Astrocyte (in vitro differentiated cells and primary cell): ENCODE data around the gene TXNDC12. TPM values are rescaled to one million over a fixed set of nuclear protein-coding genes. Genes with fewer than 3 reads are reported as not detected.

ENCODE experiments used
- DNase-seq: peaks from one replicate; pipeline ENCODE4 v3.0.0-alpha.2; 2010; ENCODE audit warnings: low read depth
- FAIRE-seq: peaks from 2 replicates; lab custom pipeline; 2011; peaks lifted over from hg19 to GRCh38; lab: Jason Lieb, UNC
- H2AFZ ChIP-seq: 2 replicates; pipeline ENCODE4 v1.6.0; 2012; ENCODE audit warnings: low read depth, low read length, inconsistent platforms
- H3K27ac ChIP-seq: 2 replicates; pipeline ENCODE4 v1.5.1; 2011; ENCODE audit warnings: low read depth, low read length, inconsistent platforms
- H3K27me3 ChIP-seq: 2 replicates; pipeline ENCODE4 v1.6.0; 2011; ENCODE audit warnings: low read length, inconsistent platforms; ENCODE audit not compliant: insufficient read depth
- H3K36me3 ChIP-seq: 2 replicates; pipeline ENCODE4 v1.5.1; 2011; ENCODE audit warnings: low read length, inconsistent platforms; ENCODE audit not compliant: insufficient read depth
- H3K4me1 ChIP-seq: 2 replicates; pipeline ENCODE4 v1.5.1; 2011; ENCODE audit warnings: low read length, inconsistent platforms; ENCODE audit not compliant: insufficient read depth
- H3K4me2 ChIP-seq: 2 replicates; pipeline ENCODE4 v1.6.0; 2012; ENCODE audit warnings: low read length, inconsistent platforms
- H3K4me3 ChIP-seq: 2 replicates; pipeline ENCODE4 v1.5.1; 2011; ENCODE audit warnings: low read depth, mild to moderate bottlenecking, low read length, inconsistent platforms; ENCODE audit not compliant: insufficient read depth
- H3K79me2 ChIP-seq: 2 replicates; pipeline ENCODE4 v1.6.0; 2012; ENCODE audit warnings: mild to moderate bottlenecking, low read length, inconsistent platforms; ENCODE audit not compliant: insufficient read depth
- H3K9ac ChIP-seq: 2 replicates; pipeline ENCODE4 v1.6.0; 2012; ENCODE audit warnings: mild to moderate bottlenecking, low read length, inconsistent platforms
- H3K9me3 ChIP-seq: 2 replicates; pipeline ENCODE4 v1.5.1; 2012; ENCODE audit warnings: low read depth, mild to moderate bottlenecking, low read length, inconsistent platforms; ENCODE audit not compliant: insufficient read depth
- H4K20me1 ChIP-seq: 2 replicates; pipeline ENCODE4 v1.6.0; 2012; ENCODE audit warnings: low read length, inconsistent platforms; ENCODE audit not compliant: insufficient read depth
- H3K27ac Mint-ChIP-seq: one replicate; pipeline ENCODE4 v1.8.0; 2021; ENCODE audit warnings: mild to moderate bottlenecking, mixed read lengths; ENCODE audit not compliant: unreplicated experiment
- H3K27me3 Mint-ChIP-seq: one replicate; pipeline ENCODE4 v1.8.0; 2021; ENCODE audit warnings: low read depth, mixed read lengths; ENCODE audit not compliant: unreplicated experiment
- H3K36me3 Mint-ChIP-seq: one replicate; pipeline ENCODE4 v1.8.0; 2021; ENCODE audit warnings: low read depth, mixed read lengths; ENCODE audit not compliant: unreplicated experiment
- H3K4me1 Mint-ChIP-seq: one replicate; pipeline ENCODE4 v1.8.0; 2021; ENCODE audit warnings: low read depth, mixed read lengths; ENCODE audit not compliant: unreplicated experiment
- H3K4me3 Mint-ChIP-seq: one replicate; pipeline ENCODE4 v1.8.0; 2021; ENCODE audit warnings: mild to moderate bottlenecking, moderate library complexity, mixed read lengths; ENCODE audit not compliant: unreplicated experiment
- H3K9me3 Mint-ChIP-seq: one replicate; pipeline ENCODE4 v1.8.0; 2021; ENCODE audit warnings: mild to moderate bottlenecking, mixed read lengths; ENCODE audit not compliant: unreplicated experiment
- EZH2 ChIP-seq: IDR thresholded peaks from 2 replicates; pipeline ENCODE4 v1.6.1; 2012; ENCODE audit warnings: mild to moderate bottlenecking, low read length, inconsistent platforms; ENCODE audit not compliant: insufficient read depth
- total RNA-seq: library from RNA; stranded (reverse); gene quantifications from 2 replicates; pipeline ENCODE4 v1.2.1, GENCODE V29; 2021
- TF ChIP-seq, protein P1 (sequence below): IDR thresholded peaks from 2 replicates; pipeline ENCODE4 v1.5.1; 2011; ENCODE audit warnings: low read depth, mild to moderate bottlenecking, inconsistent platforms, low read length, moderate library complexity; ENCODE audit not compliant: insufficient read depth

TXNDC12 gene
- total RNA-seq, 1 donor from 2014 or later = 66.8 TPM

DNA sequence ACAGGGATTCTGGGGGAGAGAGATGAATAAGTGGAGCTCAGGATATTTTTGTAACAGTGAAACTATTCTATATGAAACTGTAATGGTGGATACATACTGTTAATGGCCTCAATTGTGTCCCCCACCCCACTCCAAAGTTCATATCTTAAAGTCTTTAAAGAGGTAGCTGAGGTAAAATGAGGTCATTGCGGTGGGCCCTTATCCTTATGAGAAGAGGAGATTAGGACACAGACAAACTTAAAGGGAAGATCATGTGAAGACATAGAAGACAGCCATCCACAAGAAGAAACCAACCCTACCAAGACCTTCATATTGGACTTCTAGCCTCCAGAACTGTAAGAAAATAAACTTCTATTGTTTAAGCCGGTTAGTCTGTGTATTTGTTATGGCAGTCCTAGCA is 9.8 kb downstream of the TXNDC12 start:
- peaks cover 12% of the 10 kb centered on the region for H3K36me3 Mint-ChIP-seq
- no peak overlapping the region for H3K27ac Mint-ChIP-seq
- H3K9me3 Mint-ChIP-seq = no peaks in the 10 kb centered on the region
- FAIRE-seq (no peak), DNase-seq (no peak)
- H3K9ac ChIP-seq = no peak overlapping the region
- H3K4me3 Mint-ChIP-seq = no peak overlapping the region
- H3K4me3 ChIP-seq = no peak overlapping the region
- peaks cover 9% of the 10 kb centered on the region for H4K20me1 ChIP-seq
- H2AFZ ChIP-seq = no peak overlapping the region
- H3K27ac ChIP-seq = no peak overlapping the region
- H3K4me2 ChIP-seq = no peak overlapping the region
- H3K4me1 ChIP-seq = no peaks in the 10 kb centered on the region
- H3K36me3 ChIP-seq = no peaks in the 10 kb centered on the region
- H3K79me2 ChIP-seq = peaks cover 61% of the 10 kb centered on the region
- no peaks in the 10 kb centered on the region for H3K4me1 Mint-ChIP-seq
- TF ChIP-seq, protein P1, sequence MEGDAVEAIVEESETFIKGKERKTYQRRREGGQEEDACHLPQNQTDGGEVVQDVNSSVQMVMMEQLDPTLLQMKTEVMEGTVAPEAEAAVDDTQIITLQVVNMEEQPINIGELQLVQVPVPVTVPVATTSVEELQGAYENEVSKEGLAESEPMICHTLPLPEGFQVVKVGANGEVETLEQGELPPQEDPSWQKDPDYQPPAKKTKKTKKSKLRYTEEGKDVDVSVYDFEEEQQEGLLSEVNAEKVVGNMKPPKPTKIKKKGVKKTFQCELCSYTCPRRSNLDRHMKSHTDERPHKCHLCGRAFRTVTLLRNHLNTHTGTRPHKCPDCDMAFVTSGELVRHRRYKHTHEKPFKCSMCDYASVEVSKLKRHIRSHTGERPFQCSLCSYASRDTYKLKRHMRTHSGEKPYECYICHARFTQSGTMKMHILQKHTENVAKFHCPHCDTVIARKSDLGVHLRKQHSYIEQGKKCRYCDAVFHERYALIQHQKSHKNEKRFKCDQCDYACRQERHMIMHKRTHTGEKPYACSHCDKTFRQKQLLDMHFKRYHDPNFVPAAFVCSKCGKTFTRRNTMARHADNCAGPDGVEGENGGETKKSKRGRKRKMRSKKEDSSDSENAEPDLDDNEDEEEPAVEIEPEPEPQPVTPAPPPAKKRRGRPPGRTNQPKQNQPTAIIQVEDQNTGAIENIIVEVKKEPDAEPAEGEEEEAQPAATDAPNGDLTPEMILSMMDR = no peak
- no peak for TF ChIP-seq EZH2
- no peaks in the 10 kb centered on the region for H3K27me3 ChIP-seq
- no peaks in the 10 kb centered on the region for H3K9me3 ChIP-seq
- H3K27me3 Mint-ChIP-seq = no peaks in the 10 kb centered on the region

DNA sequence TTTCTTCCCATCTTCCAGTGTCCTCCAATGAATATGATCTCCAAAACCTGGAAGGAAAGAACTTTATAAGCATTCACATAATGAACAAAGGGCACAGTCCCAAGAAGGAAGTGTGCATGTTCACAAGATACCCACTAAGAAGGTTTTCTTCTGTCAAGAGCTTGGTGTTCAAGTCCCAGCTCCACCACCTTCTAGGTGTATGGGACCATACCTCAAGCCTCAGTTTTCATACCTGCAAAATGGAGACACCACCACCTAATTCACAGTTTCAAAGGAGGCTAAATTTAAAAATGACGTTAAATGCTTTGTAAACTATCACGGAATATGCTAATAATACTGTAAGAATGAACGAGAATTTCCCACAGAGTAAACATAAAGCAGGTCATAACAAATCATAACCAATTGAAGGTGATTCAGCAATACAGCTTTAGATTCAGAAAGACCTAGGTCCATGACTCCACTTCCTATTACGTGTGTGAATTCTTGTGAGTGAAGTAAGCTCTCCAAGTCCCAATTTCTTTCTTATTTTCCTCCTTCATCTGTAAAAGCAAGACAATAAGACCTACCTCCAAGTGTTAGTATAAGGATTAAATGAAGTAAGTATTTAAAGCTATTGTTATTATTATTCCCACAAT is 13.3 kb downstream of the TXNDC12 start:
- no peak overlapping the region for H3K4me2 ChIP-seq
- TF ChIP-seq, protein P1 = no peak
- no peak for TF ChIP-seq EZH2
- DNase-seq (no peak), FAIRE-seq (no peak)
- H3K36me3 ChIP-seq = peaks cover 9% of the 10 kb centered on the region
- no peak overlapping the region for H3K4me3 ChIP-seq
- H3K4me1 Mint-ChIP-seq = no peaks in the 10 kb centered on the region
- H4K20me1 ChIP-seq = peaks cover 9% of the 10 kb centered on the region
- no peak overlapping the region for H3K9ac ChIP-seq
- no peaks in the 10 kb centered on the region for H3K9me3 ChIP-seq
- no peaks in the 10 kb centered on the region for H3K27me3 Mint-ChIP-seq
- H2AFZ ChIP-seq = no peak overlapping the region
- H3K27ac Mint-ChIP-seq = no peak overlapping the region
- H3K27ac ChIP-seq = no peak overlapping the region
- no peaks in the 10 kb centered on the region for H3K27me3 ChIP-seq
- H3K4me1 ChIP-seq = no peaks in the 10 kb centered on the region
- H3K9me3 Mint-ChIP-seq = no peaks in the 10 kb centered on the region
- H3K36me3 Mint-ChIP-seq = peaks cover 12% of the 10 kb centered on the region
- H3K79me2 ChIP-seq = peaks cover 36% of the 10 kb centered on the region
- no peak overlapping the region for H3K4me3 Mint-ChIP-seq

DNA sequence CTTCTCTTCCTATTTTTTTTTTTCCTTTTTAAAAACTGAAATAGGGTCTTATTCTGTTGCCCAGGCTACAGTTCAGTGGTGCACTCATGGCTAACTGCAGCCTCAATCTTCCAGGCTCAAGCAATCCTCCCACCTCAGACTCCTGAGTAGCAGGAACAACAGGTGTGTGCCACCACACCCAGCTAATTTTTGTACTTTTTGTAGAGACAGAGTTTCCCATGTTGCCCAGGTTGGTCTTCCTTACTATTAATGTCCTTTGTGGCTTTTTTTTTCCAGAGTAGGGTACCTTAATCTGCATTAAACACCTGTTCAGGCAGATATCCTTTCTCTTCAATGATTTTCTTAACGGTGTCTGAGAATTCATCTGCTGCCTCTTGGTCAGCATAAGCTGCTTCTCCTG is 17.1 kb downstream of the TXNDC12 start:
- H3K4me3 Mint-ChIP-seq = no peak overlapping the region
- H3K27me3 Mint-ChIP-seq = no peaks in the 10 kb centered on the region
- no peaks in the 10 kb centered on the region for H3K4me1 ChIP-seq
- H3K79me2 ChIP-seq = peaks cover 10% of the 10 kb centered on the region
- H3K36me3 Mint-ChIP-seq = peaks cover 2% of the 10 kb centered on the region
- peaks cover 5% of the 10 kb centered on the region for H3K4me1 Mint-ChIP-seq
- no peak for FAIRE-seq
- no peaks in the 10 kb centered on the region for H3K9me3 Mint-ChIP-seq
- no peak for TF ChIP-seq EZH2
- TF ChIP-seq, protein P1 = no peak
- H3K9ac ChIP-seq = no peak overlapping the region
- H3K4me2 ChIP-seq = no peak overlapping the region
- peaks cover 9% of the 10 kb centered on the region for H3K36me3 ChIP-seq
- H3K27me3 ChIP-seq = no peaks in the 10 kb centered on the region
- H3K9me3 ChIP-seq = no peaks in the 10 kb centered on the region
- DNase-seq = no peak
- H3K27ac Mint-ChIP-seq = no peak overlapping the region
- no peak overlapping the region for H3K4me3 ChIP-seq
- no peak overlapping the region for H2AFZ ChIP-seq
- H3K27ac ChIP-seq = no peak overlapping the region
- H4K20me1 ChIP-seq = peaks cover under 1% of the 10 kb centered on the region
